GM12801 (cell line): ENCODE results near the gene CCDC80.

Experiments
- TF ChIP-seq, protein P1 (sequence below): IDR thresholded peaks from one replicate; pipeline ENCODE4 v1.5.1; 2011; ENCODE audit warnings: control low read depth; ENCODE audit not compliant: insufficient read length; ENCODE audit errors: extremely low read depth

Gene CCDC80

DNA sequence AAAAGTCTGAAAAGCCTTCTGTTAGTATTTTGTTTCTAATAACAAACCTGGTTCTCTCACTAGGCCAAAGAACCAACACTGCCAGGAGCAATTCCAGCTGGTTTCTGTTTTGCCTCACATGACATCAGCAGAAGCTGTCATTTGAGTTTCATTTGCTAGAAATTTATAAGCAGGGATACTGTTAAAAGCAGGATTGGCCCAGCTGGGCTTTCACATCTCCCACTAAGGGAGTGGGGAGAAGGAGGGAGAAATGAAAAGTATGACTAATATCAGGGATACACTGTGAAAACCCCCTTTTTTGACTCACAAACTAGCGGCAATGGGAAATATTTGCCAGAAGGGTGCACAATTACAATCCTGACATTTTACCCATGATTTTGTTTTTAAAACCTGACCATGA, 5.3 kb downstream of the CCDC80 start:
- TF ChIP-seq, protein P1, sequence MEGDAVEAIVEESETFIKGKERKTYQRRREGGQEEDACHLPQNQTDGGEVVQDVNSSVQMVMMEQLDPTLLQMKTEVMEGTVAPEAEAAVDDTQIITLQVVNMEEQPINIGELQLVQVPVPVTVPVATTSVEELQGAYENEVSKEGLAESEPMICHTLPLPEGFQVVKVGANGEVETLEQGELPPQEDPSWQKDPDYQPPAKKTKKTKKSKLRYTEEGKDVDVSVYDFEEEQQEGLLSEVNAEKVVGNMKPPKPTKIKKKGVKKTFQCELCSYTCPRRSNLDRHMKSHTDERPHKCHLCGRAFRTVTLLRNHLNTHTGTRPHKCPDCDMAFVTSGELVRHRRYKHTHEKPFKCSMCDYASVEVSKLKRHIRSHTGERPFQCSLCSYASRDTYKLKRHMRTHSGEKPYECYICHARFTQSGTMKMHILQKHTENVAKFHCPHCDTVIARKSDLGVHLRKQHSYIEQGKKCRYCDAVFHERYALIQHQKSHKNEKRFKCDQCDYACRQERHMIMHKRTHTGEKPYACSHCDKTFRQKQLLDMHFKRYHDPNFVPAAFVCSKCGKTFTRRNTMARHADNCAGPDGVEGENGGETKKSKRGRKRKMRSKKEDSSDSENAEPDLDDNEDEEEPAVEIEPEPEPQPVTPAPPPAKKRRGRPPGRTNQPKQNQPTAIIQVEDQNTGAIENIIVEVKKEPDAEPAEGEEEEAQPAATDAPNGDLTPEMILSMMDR: no peak

DNA sequence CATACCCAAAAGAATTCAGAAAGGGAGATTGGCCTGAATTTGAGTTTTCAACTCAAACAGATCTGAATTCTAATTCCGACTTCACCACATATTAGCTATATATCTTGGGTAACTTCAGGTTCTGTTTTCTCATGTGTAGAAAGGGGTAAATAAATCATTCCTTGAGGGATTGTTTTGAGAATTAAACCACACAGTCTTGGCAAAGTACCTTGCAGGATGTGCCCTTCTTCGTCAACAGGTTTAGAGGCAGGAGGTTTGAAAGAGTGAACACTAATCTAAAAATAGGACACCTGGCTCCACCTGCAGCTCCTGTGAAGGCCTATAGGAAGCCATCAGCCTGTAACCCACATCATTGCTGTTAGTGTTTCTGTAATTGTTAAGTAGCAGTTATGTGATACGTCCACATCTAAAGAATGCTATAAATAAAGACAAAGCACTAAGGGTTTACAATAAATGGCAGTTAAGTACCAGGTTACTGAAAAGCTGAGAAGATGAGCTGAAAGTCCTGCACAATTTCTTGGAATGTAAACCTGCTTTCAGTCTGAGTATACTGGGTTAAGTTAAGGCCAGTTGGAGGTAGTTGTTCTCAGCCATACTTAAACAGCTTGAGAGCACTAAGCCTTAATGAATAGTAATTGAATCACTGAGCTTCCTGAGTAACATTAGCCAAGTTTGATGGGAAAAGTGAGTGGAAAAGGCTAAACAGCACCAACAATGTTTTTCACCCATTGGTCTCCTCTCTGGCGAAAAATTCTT, 6.0 kb downstream of the CCDC80 start:
- TF ChIP-seq, protein P1: no peak

DNA sequence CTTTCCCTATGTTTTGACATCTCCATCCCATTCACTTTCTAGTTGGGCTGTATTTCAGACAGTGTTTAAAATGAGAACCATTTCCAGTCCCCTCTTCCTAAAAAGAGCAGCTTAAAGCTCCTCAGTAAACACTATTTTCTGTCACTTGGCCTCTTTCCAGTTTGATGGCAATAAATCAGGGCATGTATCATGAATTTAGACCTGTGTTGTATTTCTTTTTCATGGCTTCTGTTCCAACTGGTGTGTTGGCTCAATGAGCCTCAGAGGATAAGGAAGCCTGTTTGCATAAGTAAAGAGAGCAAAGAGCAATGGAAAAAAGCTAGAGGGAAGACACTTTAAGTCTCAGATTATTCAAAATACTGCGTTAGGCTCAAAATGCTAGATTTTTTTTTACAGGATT, 7.2 kb downstream of the CCDC80 start:
- TF ChIP-seq, protein P1: no peak

DNA sequence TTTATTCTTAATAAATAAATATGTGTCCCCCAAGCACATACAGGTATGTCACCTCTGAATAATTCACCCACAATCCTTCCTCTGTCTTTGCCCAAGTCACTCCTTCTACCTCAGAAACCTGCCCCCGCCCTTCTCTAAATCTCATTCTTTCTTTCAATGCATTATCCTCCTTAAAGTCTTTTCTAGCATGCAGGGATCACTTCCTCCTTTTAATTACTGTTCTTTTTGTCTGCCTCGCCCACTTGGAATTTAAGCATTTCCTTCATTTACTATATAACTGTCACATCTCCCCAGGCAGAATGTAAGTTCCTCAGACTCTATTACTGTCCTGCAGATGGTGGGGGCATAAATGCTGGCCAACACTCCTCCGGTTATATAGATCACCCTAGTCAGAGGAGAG, 7.8 kb downstream of the CCDC80 start:
- TF ChIP-seq, protein P1: no peak

DNA sequence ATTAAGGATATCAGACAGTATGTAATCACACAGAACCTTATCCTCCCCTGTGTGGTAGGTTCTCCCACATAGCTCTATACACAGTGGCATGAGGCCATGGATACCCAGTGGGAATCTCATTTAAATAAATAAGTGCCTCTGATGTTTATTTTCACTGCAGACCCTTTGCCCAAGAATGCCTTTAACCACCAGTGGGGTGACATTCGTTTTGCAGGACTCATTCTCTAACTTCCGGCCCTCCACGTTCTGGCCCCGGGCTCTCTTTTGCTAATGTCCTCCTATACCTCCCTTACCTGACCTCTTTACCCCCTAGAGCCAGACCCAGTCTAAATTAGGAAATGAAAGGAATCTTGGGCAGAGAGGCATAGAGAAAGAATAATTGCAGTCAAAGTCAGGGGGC, 8.3 kb downstream of the CCDC80 start:
- TF ChIP-seq, protein P1: no peak

DNA sequence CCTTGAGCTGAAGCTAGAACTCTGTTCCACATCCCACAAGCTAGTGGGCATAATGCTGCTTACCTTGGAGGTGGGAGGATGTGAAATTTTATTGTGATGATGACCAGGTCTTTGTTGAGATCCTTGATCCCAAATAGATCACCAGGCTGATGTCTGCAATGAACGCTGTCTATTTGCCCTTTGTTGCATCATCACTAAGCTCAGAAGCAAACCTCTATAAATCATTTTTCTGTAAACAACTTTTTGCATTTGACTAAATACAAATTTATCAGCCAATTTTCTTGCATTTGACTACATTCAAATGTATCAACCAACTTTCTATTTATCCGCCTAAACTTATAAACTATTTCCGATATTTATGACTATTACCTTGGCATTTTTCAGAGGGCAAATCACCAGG, 9.7 kb downstream of the CCDC80 start:
- TF ChIP-seq, protein P1: no peak

DNA sequence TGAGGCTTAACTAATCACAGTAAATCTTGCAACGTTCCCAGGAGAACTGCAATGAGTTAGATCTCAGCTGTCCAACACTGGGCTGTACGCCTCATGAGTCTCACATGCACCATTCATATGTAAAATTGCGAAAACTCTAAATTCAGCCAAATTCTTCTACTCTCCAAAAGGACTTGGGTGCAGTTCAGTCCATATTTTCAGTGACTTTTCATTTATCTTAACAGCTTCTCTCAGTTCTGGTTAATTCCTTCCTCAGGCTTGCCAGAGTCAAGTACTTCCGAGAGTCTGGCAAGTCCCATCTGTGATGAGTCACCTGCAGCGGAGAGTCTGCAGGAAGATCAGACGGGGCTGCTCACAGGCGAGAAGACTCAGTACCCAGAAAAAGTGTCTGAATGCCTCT, 11.5 kb downstream of the CCDC80 start:
- TF ChIP-seq, protein P1: no peak
